SK-N-SH (cell line): ENCODE measurements around the gene NRCAM. TPM values are rescaled to one million over a fixed set of nuclear protein-coding genes. Genes with fewer than 3 reads are reported as not detected.

ENCODE experiments used
- CTCF ChIA-PET: fragments of 300-600, 350-600 bp; formaldehyde crosslinking; extraction: SDS; loops from one replicate; lab custom pipeline; 2021; lab: Yijun Ruan, JAX
- POLR2A ChIA-PET: fragments of 350-600 bp; sonication (Branson Sonifier 250); formaldehyde crosslinking; extraction: SDS; loops from one replicate; lab custom pipeline; 2020; ENCODE audit warnings: antibody characterized with exemption, inconsistent platforms; lab: Yijun Ruan, JAX
- DNase-seq: peaks from one replicate; pipeline ENCODE4 v3.0.0; 2012
- H2AFZ ChIP-seq: fragments of 200-600 bp; sonication (generic); 2 replicates; pipeline ENCODE4 v1.8.1; 2016; ENCODE audit warnings: antibody characterized with exemption, mild to moderate bottlenecking, low read depth
- H3F3A ChIP-seq: fragments of 200-600 bp; sonication (generic); replicated peaks from 2 replicates; pipeline ENCODE3; 2016; ENCODE audit warnings: antibody characterized with exemption, mild to moderate bottlenecking; ENCODE audit not compliant: insufficient read depth
- H3K27ac ChIP-seq, 2 experiments: fragments of 200-500 bp in 1 of 2; fragments of 200-600 bp in 1 of 2; sonication (Bioruptor generic) in 1 of 2; sonication (generic), shearing (Covaris generic) in 1 of 2; 2 replicates each; pipeline versions ENCODE4 v1.5.1 to v1.6.1; 2014 to 2016; ENCODE audit warnings: low read depth in 2 of 2, inconsistent platforms in 1 of 2, low read length in 1 of 2, mild to moderate bottlenecking in 1 of 2, mixed read lengths in 1 of 2
- H3K27me3 ChIP-seq: fragments of 200-600 bp; sonication (generic), shearing (Covaris generic); 2 replicates; pipeline ENCODE4 v1.6.1; 2016; ENCODE audit warnings: mixed run types; ENCODE audit not compliant: insufficient read depth
- H3K36me3 ChIP-seq, 2 experiments: fragments of 200-500 bp in 1 of 2; fragments of 200-600 bp in 1 of 2; sonication (Bioruptor generic) in 1 of 2; sonication (generic) in 1 of 2; replicated peaks in 1 of 2; 2 replicates each; pipeline versions ENCODE3 to v1.5.1; 2014 to 2016; ENCODE audit warnings: low read length in 1 of 2, mild to moderate bottlenecking in 1 of 2; ENCODE audit not compliant: insufficient read depth in 2 of 2, control insufficient read depth in 1 of 2
- H3K4me1 ChIP-seq, 2 experiments: fragments of 200-500 bp in 1 of 2; fragments of 200-600 bp in 1 of 2; sonication (Bioruptor generic) in 1 of 2; sonication (generic), shearing (Covaris generic) in 1 of 2; 2 replicates each; pipeline versions ENCODE4 v1.5.1 to v1.6.1; 2014 to 2016; ENCODE audit warnings: low read depth in 1 of 2, low read length in 1 of 2, mixed run types in 1 of 2; ENCODE audit not compliant: insufficient read depth in 2 of 2, control insufficient read depth in 1 of 2
- H3K4me2 ChIP-seq: fragments of 200-600 bp; sonication (generic), shearing (Covaris generic); 2 replicates; pipeline ENCODE4 v1.6.1; 2017; ENCODE audit warnings: mixed run types
- H3K4me3 ChIP-seq, 2 experiments: fragments of 200-500 bp in 1 of 2; fragments of 200-600 bp in 1 of 2; sonication (Bioruptor generic) in 1 of 2; sonication (generic), shearing (Covaris generic) in 1 of 2; 2 replicates each; pipeline versions ENCODE4 v1.5.1 to v1.8.1; 2014 to 2016; ENCODE audit warnings: low read depth in 2 of 2, inconsistent platforms in 1 of 2, low read length in 1 of 2, mild to moderate bottlenecking in 1 of 2, mixed read lengths in 1 of 2, moderate library complexity in 1 of 2
- H3K79me2 ChIP-seq: fragments of 200-600 bp; sonication (generic); 2 replicates; pipeline ENCODE4 v1.8.1; 2017; ENCODE audit warnings: mild to moderate bottlenecking; ENCODE audit not compliant: insufficient read depth
- H3K9ac ChIP-seq: fragments of 200-600 bp; sonication (generic); 2 replicates; pipeline ENCODE4 v1.6.1; 2017; ENCODE audit warnings: mixed run types
- H3K9me2 ChIP-seq: fragments of 200-600 bp; sonication (generic); 2 replicates; pipeline ENCODE4 v1.6.1; 2017; ENCODE audit warnings: mixed run types
- H3K9me3 ChIP-seq: fragments of 200-600 bp; sonication (generic); 2 replicates; pipeline ENCODE4 v1.6.1; 2017; ENCODE audit warnings: mixed run types, mild to moderate bottlenecking, moderate library complexity
- H4K20me1 ChIP-seq: fragments of 200-600 bp; sonication (generic); 2 replicates; pipeline ENCODE4 v1.6.1; 2017; ENCODE audit warnings: mild to moderate bottlenecking, mixed run types; ENCODE audit not compliant: insufficient read depth
- EP300 ChIP-seq, 2 experiments: IDR thresholded peaks; 2 replicates each; pipeline versions ENCODE4 v1.4.0 to v1.6.1; 2012; ENCODE audit warnings: borderline replicate concordance in 1 of 2, low read depth in 1 of 2, low read length in 1 of 2
- FOSL2 ChIP-seq: IDR thresholded peaks from 2 replicates; pipeline ENCODE4 v1.4.0; 2012; ENCODE audit warnings: low read depth, mild to moderate bottlenecking, moderate library complexity, borderline replicate concordance
- GABPA ChIP-seq: IDR thresholded peaks from 2 replicates; pipeline ENCODE4 v1.4.0; 2012; ENCODE audit warnings: low read depth, mild to moderate bottlenecking
- GATA2 ChIP-seq: sonication (generic); formaldehyde crosslinking; IDR thresholded peaks from 2 replicates; pipeline ENCODE4 v1.5.0; 2020; ENCODE audit warnings: mild to moderate bottlenecking, missing genetic modification reagents
- IRF3 ChIP-seq: fragments of 150-350 bp; IDR thresholded peaks from 2 replicates; pipeline ENCODE4 v1.6.1; 2016; ENCODE audit warnings: mild to moderate bottlenecking, low read depth, low read length
- MAX ChIP-seq: IDR thresholded peaks from 2 replicates; pipeline ENCODE4 v1.4.0; 2012; ENCODE audit warnings: low read depth
- NFIC ChIP-seq: IDR thresholded peaks from 2 replicates; pipeline ENCODE4 v1.4.0; 2012; ENCODE audit warnings: borderline replicate concordance
- PBX3 ChIP-seq: IDR thresholded peaks from 2 replicates; pipeline ENCODE4; 2012
- RXRA ChIP-seq: IDR thresholded peaks from 2 replicates; pipeline ENCODE4 v1.4.0; 2012; ENCODE audit warnings: low read depth, mild to moderate bottlenecking, borderline replicate concordance
- SMC3 ChIP-seq: IDR thresholded peaks from 2 replicates; pipeline ENCODE4 v1.6.1; 2012; ENCODE audit warnings: low read depth, low read length, improper control_type of control experiment
- TEAD4 ChIP-seq: IDR thresholded peaks from 2 replicates; pipeline ENCODE4 v1.4.0; 2012; ENCODE audit warnings: mild to moderate bottlenecking, borderline replicate concordance; ENCODE audit not compliant: insufficient read depth
- USF1 ChIP-seq: IDR thresholded peaks from 2 replicates; pipeline ENCODE4 v1.4.0; 2012; ENCODE audit warnings: low read depth, borderline replicate concordance
- ZBTB33 ChIP-seq: IDR thresholded peaks from 2 replicates; pipeline ENCODE4 v1.4.0; 2012; ENCODE audit warnings: low read depth, borderline replicate concordance
- polyA plus RNA-seq, 3 experiments: library from polyadenylated mRNA; depleted of rRNA; stranded (reverse); fragments of >200 nt; gene quantifications; 2 replicates each; pipeline ENCODE4 v1.2.3, GENCODE V29; 2012

Gene NRCAM
- polyA plus RNA-seq, 1 of the 3 experiments (the other 2 are of a cell fraction) = 1.1 TPM

- TF ChIP-seq PBX3 = no peak
- no peak for TF ChIP-seq FOSL2
- TF ChIP-seq GABPA = no peak
- no peak for TF ChIP-seq IRF3
- TF ChIP-seq EP300 (IDR thresholded peaks at IDR 0.05; ENCODE audit: borderline replicate concordance in 1 of 2, low read depth in 1 of 2, low read length in 1 of 2) = no peak
These were observed 314.1 kb downstream of the NRCAM start (continued) for GRCh38 chr7:108142180-108142579.

- Histone ChIP-seq H3K9ac (no peak overlapping the region), H3K27me3 (no peaks in the 10 kb centered on the region), H3K4me2 (no peak overlapping the region), H3K79me2 (no peaks in the 10 kb centered on the region), H3K27ac (no peak overlapping the region), H3K4me3 (no peak overlapping the region), H3K9me2 (no peaks in the 10 kb centered on the region), H3K36me3 (no peaks in the 10 kb centered on the region), H4K20me1 (no peaks in the 10 kb centered on the region), H3F3A (peaks cover 4% of the 10 kb centered on the region), H2AFZ (no peak overlapping the region), H3K9me3 (no peaks in the 10 kb centered on the region), H3K4me1 (peaks cover 5 to 9% of the 10 kb centered on the region in 2 experiments; a peak in 2 of 4 replicates)
- CTCF ChIA-PET = interaction anchor here (1.0 to 1.2 kb wide), 3 partner anchors 9 to 31 kb away, joined by 3 read pairs; no protein-coding TSS in a partner anchor
- no peak for DNase-seq
- POLR2A ChIA-PET = no interaction called here
- TF ChIP-seq PBX3 (no peak), NFIC (no peak), GATA2 (no peak), FOSL2 (no peak), ZBTB33 (no peak), TEAD4 (no peak), RXRA (no peak), SMC3 (no peak), USF1 (no peak), MAX (no peak)
- TF ChIP-seq, all 33 proteins: peak for 0
These were observed 315.6 kb downstream of the NRCAM start for GRCh38 chr7:108140671-108141070.
